GM21529 (cell line): Measurements from ENCODE around the gene SYNE2.

ENCODE experiments used
- ATAC-seq: cut with Tn5 transposase; IDR thresholded peaks from one replicate; pipeline ENCODE4 v1.9.1; 2021; ENCODE audit not compliant: unreplicated experiment

Gene SYNE2

DNA sequence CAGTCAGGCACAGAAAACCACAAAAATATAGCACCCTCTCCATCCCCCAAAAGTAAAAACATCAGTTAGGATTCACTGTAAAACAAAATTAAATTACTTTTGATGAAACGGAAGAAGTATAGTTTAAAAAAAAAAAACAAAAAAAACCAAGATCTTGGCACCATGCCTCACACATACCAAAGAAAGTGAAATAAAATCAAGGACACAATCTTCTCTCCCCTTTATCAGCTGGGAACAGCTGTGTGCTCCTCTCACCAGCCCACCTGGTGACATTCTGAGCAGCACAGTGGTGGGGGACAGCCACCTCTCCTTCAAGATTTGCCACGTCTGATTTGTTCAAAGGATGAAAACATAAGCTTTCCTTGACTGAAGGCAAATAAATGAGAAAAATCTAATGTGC is 385.8 kb downstream of the SYNE2 start:
- no peak for ATAC-seq

DNA sequence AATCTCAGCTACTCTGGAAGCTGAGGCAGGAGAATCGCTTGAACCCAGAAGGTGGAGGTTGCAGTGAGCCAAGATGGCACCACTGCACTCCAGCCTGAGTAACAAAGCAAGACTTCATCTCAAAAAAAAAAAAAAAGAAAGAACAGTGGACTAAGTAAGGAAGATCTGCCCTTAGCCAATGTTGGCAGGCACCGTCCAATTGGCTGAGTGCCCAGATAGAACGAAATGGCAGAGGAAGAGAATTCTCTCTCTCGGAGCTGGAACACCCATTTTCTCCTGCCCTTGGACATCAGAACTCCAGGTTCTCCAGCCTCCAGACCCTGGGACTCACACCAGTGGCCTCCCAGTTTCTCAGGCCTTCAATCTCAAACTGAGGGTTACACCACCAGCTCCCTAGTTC is 391.5 kb downstream of the SYNE2 start:
- ATAC-seq: no peak

DNA sequence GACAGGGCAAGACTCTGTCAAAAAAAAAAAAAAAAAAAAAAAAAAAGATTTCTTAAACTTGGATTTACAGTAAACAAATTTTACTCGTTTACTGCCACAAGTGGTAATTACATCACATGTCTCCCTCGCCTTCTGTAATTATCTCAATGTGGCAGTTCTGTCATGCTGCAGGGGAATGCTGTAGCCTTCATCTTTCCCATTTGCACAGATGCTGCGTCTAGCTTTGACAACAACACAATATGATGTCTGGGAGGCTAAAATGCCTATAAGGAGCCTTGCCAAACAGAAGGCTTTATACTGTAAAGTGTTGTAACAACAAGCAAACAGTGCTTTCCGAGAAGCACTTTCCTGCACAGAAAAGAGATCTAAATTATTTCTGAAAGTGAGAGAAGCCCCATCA is 392.7 kb downstream of the SYNE2 start:
- no peak for ATAC-seq

DNA sequence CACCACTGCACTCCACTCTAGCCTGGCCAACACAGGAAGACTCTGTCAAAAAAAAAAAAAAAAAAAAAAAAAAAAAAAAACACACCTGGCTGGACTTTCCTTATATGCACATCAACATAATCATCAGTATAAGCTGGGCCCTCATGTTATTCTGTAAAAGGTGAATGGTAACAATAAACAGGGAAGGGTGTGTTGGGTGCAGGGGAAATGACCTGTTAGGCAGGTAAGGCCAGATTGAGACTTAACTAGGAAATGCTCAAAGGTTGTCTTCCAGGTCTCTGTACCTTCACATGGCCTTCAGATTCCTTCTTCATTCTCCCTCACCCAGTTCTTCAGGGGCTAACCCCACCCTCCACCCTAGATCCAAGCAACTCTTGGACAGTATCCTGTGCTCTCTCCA is 393.9 kb downstream of the SYNE2 start:
- ATAC-seq: no peak

DNA sequence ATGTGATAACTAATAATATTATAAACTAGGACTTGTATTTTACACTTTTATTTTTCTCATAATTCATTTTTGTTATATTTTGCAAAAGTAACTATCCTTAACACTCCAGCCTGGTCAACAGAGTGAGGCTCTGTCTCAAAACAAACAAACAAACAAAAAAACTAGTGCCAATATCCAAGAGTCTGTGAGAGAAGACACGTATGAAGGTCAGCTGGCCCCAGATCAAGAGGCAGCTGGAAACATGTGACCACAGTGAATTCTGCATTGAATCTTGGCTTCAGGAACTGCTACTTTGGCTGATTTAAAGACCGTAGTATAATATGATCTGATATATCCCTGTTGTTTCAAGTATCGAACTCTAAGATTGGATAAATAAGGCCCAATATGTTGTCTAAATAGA is 394.4 kb downstream of the SYNE2 start:
- ATAC-seq: no peak

DNA sequence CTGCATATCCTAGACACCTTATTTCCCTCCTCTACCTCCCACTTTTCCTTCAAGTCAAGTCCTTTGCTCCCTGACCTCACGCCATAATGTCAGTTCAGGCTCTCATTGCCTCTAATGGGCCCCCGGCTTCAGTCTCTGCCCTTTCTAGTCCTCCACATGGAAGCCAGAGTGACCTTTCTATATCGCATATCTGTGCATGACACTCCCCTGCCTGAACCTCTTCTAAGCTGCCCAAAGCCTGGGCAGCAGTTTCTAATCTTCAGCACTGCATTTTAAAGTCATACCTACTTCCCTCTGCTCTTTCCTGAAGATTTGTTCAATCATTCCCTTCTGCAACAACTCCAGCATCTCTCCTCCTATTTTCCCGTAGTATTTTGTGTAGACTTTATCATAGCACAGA is 395.9 kb downstream of the SYNE2 start:
- no peak for ATAC-seq

DNA sequence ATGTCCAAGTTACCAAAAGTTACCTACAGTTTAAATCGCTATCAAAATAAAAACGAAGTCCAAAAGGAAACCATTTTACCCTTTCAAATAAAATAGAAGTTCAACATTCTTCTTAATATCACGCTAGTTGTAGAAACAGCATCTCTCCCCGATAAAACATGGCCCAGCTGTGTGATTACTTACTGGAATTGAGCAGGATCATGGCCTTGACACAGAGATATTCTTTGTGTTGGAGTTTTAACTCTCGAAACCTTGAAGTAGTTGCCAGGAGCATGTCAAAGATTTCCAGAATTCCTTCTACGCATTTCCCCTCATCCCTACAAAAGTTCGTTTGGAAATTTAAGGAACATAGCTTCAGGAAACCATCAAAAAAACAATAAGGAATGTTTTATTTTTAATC is 396.6 kb downstream of the SYNE2 start:
- ATAC-seq: no peak

DNA sequence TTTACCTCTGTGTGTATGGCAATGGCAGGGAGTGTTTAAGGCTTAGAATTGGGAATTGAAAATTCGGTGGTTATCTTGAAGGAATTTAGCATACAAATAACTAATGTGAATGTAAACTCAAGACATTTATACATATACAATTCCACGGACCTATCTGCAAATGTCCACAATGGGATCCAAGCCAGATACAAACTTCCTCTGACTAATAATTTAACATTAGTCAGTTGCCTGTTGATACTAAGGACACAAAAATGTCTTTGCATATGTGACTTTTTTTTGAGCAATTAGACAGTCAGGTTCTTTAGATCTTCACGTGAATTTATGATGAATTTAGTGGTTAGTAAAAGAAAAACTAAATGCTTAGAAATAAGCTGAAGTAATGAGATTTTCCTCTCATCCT is 400.9 kb downstream of the SYNE2 start:
- no peak for ATAC-seq

DNA sequence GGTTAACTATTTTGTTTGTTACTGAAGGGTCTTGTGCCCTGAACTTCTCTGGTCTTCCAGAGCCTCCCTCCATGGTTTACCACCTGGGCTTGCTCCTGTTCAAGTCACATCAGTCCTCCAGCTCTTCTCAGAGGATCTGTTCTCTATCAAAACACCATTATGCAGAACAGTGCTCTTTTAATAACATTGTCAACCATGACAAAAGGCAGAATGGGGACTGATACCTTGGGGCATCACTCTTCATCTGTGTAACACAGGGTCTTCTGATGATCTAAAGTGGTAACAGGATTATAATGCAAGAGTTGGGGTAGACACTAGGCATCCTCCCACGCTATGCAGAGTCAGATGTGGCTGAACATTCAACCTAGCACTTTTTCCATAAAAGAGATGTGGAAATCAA is 403.0 kb downstream of the SYNE2 start:
- no peak for ATAC-seq

DNA sequence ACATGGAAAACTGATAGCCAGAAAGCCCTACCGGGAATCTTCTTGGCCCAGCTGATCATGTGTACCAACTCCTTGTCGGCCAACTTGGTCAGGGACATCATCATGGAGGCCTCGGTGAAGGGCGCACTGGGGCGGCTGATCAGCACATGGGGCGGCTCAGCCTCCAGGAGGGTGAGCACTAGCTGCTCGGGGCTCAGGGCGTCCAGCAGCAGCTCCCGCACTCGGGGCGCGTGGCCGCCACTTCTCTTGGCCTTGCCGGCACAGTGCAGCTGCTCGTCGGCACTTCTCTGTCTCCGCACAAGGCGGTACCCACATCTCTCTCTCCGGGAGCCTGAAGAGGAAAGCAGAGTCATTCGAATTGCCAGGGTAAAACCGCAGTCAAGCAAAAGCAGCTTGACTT is 407.6 kb downstream of the SYNE2 start:
- no peak for ATAC-seq

DNA sequence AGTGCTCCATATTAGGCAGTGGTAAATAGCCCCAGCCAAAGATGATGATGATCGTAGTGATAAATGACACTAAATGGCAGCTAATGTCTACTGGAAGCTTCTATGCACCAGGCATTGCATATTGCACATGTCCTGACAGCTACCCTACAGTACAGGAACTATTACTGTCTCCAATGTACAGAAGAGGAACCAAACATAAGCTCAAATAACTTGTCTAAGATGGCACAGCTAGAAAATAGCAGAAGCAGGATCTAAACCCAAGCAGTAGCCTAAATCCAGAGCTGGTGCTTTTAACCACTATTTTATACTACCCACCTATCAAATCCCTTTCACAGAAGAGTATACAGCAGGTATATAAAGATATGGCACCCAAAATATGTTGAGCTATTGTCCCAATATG is 412.4 kb downstream of the SYNE2 start:
- no peak for ATAC-seq

DNA sequence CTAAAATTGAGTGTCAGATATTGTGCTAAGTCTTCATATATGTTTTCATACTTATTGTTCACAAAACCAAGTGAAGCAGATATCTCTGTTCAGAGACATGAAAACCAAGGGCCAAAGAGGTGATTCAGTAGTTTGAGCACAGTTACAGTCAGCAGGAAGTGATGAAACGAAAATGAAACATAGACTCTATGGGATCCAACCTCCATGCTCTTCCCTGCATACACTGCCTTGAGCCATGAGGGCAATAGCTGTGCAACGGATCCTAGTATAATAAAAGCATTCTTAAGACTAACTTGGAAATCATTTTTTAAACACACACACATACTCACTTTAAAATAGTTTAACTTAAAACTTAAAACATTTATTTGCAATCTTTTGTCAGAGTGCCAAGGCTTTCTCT is 413.4 kb downstream of the SYNE2 start:
- ATAC-seq: no peak

DNA sequence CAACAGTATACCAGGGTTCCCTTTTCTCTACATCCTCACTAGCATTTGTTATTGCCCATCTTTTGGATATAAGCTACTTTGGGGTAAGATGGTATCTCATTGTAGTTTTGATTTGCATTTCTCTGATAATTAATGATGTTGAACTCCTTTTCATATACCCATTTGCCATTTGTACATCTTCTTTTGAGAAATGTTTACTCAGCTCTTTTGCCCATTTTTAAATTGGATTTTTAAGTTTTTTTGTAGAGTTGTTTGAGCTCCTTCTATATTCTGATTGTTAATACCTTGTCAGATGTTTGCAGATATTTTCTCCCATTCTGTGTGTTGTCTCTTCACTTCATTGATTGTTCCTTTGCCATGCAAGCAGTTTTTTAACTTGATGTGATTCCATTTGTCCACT is 419.2 kb downstream of the SYNE2 start:
- no peak for ATAC-seq
